ENCODE results near the gene TNK1. TPM values are rescaled to one million over a fixed set of nuclear protein-coding genes. Genes with fewer than 3 reads are reported as not detected.

The TNK1 gene
- polyA plus RNA-seq, 4 donors: 8.8 to 16.3 (median 10.7) TPM

GRCh38 chr17:7415784-7416183, 34.9 kb downstream of the TNK1 start:
- Histone ChIP-seq H3K36me3 (ENCODE audit: control insufficient read depth in 3 of 3, insufficient read depth in 2 of 3, low read depth in 1 of 3, low read length in 3 of 3) (peaks cover 0 to 7% (median 0%) of the 10 kb centered on the region in 3 donors), H3K4me1 (ENCODE audit: control insufficient read depth in 3 of 3, insufficient read depth in 2 of 3, low read depth in 1 of 3, low read length in 2 of 3) (no peaks in the 10 kb centered on the region), H3K27ac (ENCODE audit: low read depth in 1 of 3, low read length in 2 of 3) (no peak overlapping the region), H3K4me3 (ENCODE audit: low read depth in 1 of 3, low read length in 3 of 3) (no peak overlapping the region), H3K27me3 (ENCODE audit: control insufficient read depth in 3 of 3, insufficient read depth in 3 of 3, low read length in 3 of 3) (peaks cover 0 to 7% (median 0%) of the 10 kb centered on the region in 3 donors), H3K9me3 (ENCODE audit: control insufficient read depth in 2 of 2, insufficient read depth in 1 of 2, low read depth in 1 of 2, low read length in 1 of 2) (no peaks in the 10 kb centered on the region)
- DNase-seq (no peak), FAIRE-seq (no peak)
- WGBS, 3 donors: 67 to 87% (median 80%) methylated on average over 20 to 23 of the region's 23 CpGs

- Histone ChIP-seq H3K9me3 (ENCODE audit: control insufficient read depth in 2 of 2, insufficient read depth in 1 of 2, low read depth in 1 of 2, low read length in 1 of 2) (no peaks in the 10 kb centered on the region), H3K4me1 (ENCODE audit: control insufficient read depth in 3 of 3, insufficient read depth in 2 of 3, low read depth in 1 of 3, low read length in 2 of 3) (no peaks in the 10 kb centered on the region), H3K36me3 (ENCODE audit: control insufficient read depth in 3 of 3, insufficient read depth in 2 of 3, low read depth in 1 of 3, low read length in 3 of 3) (peaks cover 0 to 7% (median 0%) of the 10 kb centered on the region in 3 donors), H3K27me3 (ENCODE audit: control insufficient read depth in 3 of 3, insufficient read depth in 3 of 3, low read length in 3 of 3) (peaks cover 0 to 7% (median 0%) of the 10 kb centered on the region in 3 donors), H3K27ac (ENCODE audit: low read depth in 1 of 3, low read length in 2 of 3) (no peak overlapping the region), H3K4me3 (ENCODE audit: low read depth in 1 of 3, low read length in 3 of 3) (no peak overlapping the region)
- no peak for DNase-seq
- no peak for FAIRE-seq
- WGBS, 3 donors: 46 to 66% (median 65%) methylated on average over 6 of the region's 6 CpGs
Observed at GRCh38 chr17:7416323-7416722, 35.4 kb downstream of the TNK1 start.

GRCh38 chr17:7417056-7417655, 36.3 kb downstream of the TNK1 start:
- Histone ChIP-seq H3K4me1 (ENCODE audit: control insufficient read depth in 3 of 3, insufficient read depth in 2 of 3, low read depth in 1 of 3, low read length in 2 of 3) (no peaks in the 10 kb centered on the region), H3K9me3 (ENCODE audit: control insufficient read depth in 2 of 2, insufficient read depth in 1 of 2, low read depth in 1 of 2, low read length in 1 of 2) (no peaks in the 10 kb centered on the region), H3K27ac (ENCODE audit: low read depth in 1 of 3, low read length in 2 of 3) (no peak overlapping the region), H3K36me3 (ENCODE audit: control insufficient read depth in 3 of 3, insufficient read depth in 2 of 3, low read depth in 1 of 3, low read length in 3 of 3) (peaks cover 0 to 7% (median 0%) of the 10 kb centered on the region in 3 donors), H3K4me3 (ENCODE audit: low read depth in 1 of 3, low read length in 3 of 3) (no peak overlapping the region), H3K27me3 (ENCODE audit: control insufficient read depth in 3 of 3, insufficient read depth in 3 of 3, low read length in 3 of 3) (peaks cover 0 to 7% (median 0%) of the 10 kb centered on the region in 3 donors)
- no peak for DNase-seq
- 92 to 93% (median 93%) methylated on average over 42 to 54 of the region's 54 CpGs for WGBS, 3 donors
- no peak for FAIRE-seq

GRCh38 chr17:7418472-7419152, 37.7 kb downstream of the TNK1 start:
- no peaks in the 10 kb centered on the region for H3K4me1 ChIP-seq (ENCODE audit: control insufficient read depth in 3 of 3, insufficient read depth in 2 of 3, low read depth in 1 of 3, low read length in 2 of 3)
- FAIRE-seq (no peak), DNase-seq (no peak)
- peaks cover 0 to 7% (median 0%) of the 10 kb centered on the region in 3 donors for H3K36me3 ChIP-seq (ENCODE audit: control insufficient read depth in 3 of 3, insufficient read depth in 2 of 3, low read depth in 1 of 3, low read length in 3 of 3)
- no peak overlapping the region for H3K27ac ChIP-seq (ENCODE audit: low read depth in 1 of 3, low read length in 2 of 3)
- no peak overlapping the region for H3K4me3 ChIP-seq (ENCODE audit: low read depth in 1 of 3, low read length in 3 of 3)
- H3K27me3 ChIP-seq (ENCODE audit: control insufficient read depth in 3 of 3, insufficient read depth in 3 of 3, low read length in 3 of 3): peaks cover 0 to 7% (median 0%) of the 10 kb centered on the region in 3 donors
- no peaks in the 10 kb centered on the region for H3K9me3 ChIP-seq (ENCODE audit: control insufficient read depth in 2 of 2, insufficient read depth in 1 of 2, low read depth in 1 of 2, low read length in 1 of 2)
- WGBS, 3 donors: 60 to 68% (median 66%) methylated on average over 17 to 18 of the region's 18 CpGs

GRCh38 chr17:7419819-7420610, 39.1 kb downstream of the TNK1 start, which contains the start of gene SPEM1:
Gene SPEM1, plus strand, starts transcription at chr17:7420324. Its CDS starts 61 bp downstream, at chr17:7420385.
- Histone ChIP-seq H3K4me1 (ENCODE audit: control insufficient read depth in 3 of 3, insufficient read depth in 2 of 3, low read depth in 1 of 3, low read length in 2 of 3) (no peaks in the 10 kb centered on the region), H3K27me3 (ENCODE audit: control insufficient read depth in 3 of 3, insufficient read depth in 3 of 3, low read length in 3 of 3) (peaks cover 0 to 7% (median 0%) of the 10 kb centered on the region in 3 donors), H3K36me3 (ENCODE audit: control insufficient read depth in 3 of 3, insufficient read depth in 2 of 3, low read depth in 1 of 3, low read length in 3 of 3) (peaks cover 0 to 2% (median 0%) of the 10 kb centered on the region in 3 donors), H3K4me3 (ENCODE audit: low read depth in 1 of 3, low read length in 3 of 3) (no peak within 1 kb of the TSS), H3K9me3 (ENCODE audit: control insufficient read depth in 2 of 2, insufficient read depth in 1 of 2, low read depth in 1 of 2, low read length in 1 of 2) (no peaks in the 10 kb centered on the region), H3K27ac (ENCODE audit: low read depth in 1 of 3, low read length in 2 of 3) (no peak within 1 kb of the TSS)
- WGBS, 3 donors: 80 to 84% (median 82%) methylated on average over 17 of the region's 17 CpGs
- DNase-seq (no peak), FAIRE-seq (no peak)

- Histone ChIP-seq H3K4me1 (ENCODE audit: control insufficient read depth in 3 of 3, insufficient read depth in 2 of 3, low read depth in 1 of 3, low read length in 2 of 3) (no peaks in the 10 kb centered on the region), H3K27ac (ENCODE audit: low read depth in 1 of 3, low read length in 2 of 3) (no peak overlapping the region), H3K36me3 (ENCODE audit: control insufficient read depth in 3 of 3, insufficient read depth in 2 of 3, low read depth in 1 of 3, low read length in 3 of 3) (no peaks in the 10 kb centered on the region), H3K9me3 (ENCODE audit: control insufficient read depth in 2 of 2, insufficient read depth in 1 of 2, low read depth in 1 of 2, low read length in 1 of 2) (no peaks in the 10 kb centered on the region), H3K4me3 (ENCODE audit: low read depth in 1 of 3, low read length in 3 of 3) (no peak overlapping the region), H3K27me3 (ENCODE audit: control insufficient read depth in 3 of 3, insufficient read depth in 3 of 3, low read length in 3 of 3) (peaks cover 0 to 7% (median 0%) of the 10 kb centered on the region in 3 donors)
- WGBS, 3 donors: 94 to 96% (median 95%) methylated on average over 16 of the region's 16 CpGs
- DNase-seq: no peak
- no peak for FAIRE-seq
Observed at GRCh38 chr17:7421186-7421585, 40.3 kb downstream of the TNK1 start.

GRCh38 chr17:7423679-7424078, 42.8 kb downstream of the TNK1 start:
- no peaks in the 10 kb centered on the region for H3K4me1 ChIP-seq (ENCODE audit: control insufficient read depth in 3 of 3, insufficient read depth in 2 of 3, low read depth in 1 of 3, low read length in 2 of 3)
- no peak for DNase-seq
- H3K4me3 ChIP-seq (ENCODE audit: low read depth in 1 of 3, low read length in 3 of 3): no peak overlapping the region
- 64 to 79% (median 69%) methylated on average over 4 of the region's 4 CpGs for WGBS, 3 donors
- FAIRE-seq: no peak
- H3K36me3 ChIP-seq (ENCODE audit: control insufficient read depth in 3 of 3, insufficient read depth in 2 of 3, low read depth in 1 of 3, low read length in 3 of 3): no peaks in the 10 kb centered on the region
- no peaks in the 10 kb centered on the region for H3K9me3 ChIP-seq (ENCODE audit: control insufficient read depth in 2 of 2, insufficient read depth in 1 of 2, low read depth in 1 of 2, low read length in 1 of 2)
- H3K27ac ChIP-seq (ENCODE audit: low read depth in 1 of 3, low read length in 2 of 3): no peak overlapping the region
- peaks cover 0 to 7% (median 0%) of the 10 kb centered on the region in 3 donors for H3K27me3 ChIP-seq (ENCODE audit: control insufficient read depth in 3 of 3, insufficient read depth in 3 of 3, low read length in 3 of 3)

- DNase-seq (no peak), FAIRE-seq (no peak)
- H3K27ac ChIP-seq (ENCODE audit: low read depth in 1 of 3, low read length in 2 of 3): no peak within 1 kb of the TSS
- H3K27me3 ChIP-seq (ENCODE audit: control insufficient read depth in 3 of 3, insufficient read depth in 3 of 3, low read length in 3 of 3): peaks cover 0 to 3% (median 0%) of the 10 kb centered on the region in 3 donors
- no peaks in the 10 kb centered on the region for H3K36me3 ChIP-seq (ENCODE audit: control insufficient read depth in 3 of 3, insufficient read depth in 2 of 3, low read depth in 1 of 3, low read length in 3 of 3)
- 74 to 79% (median 75%) methylated on average over 7 of the region's 7 CpGs for WGBS, 3 donors
- H3K9me3 ChIP-seq (ENCODE audit: control insufficient read depth in 2 of 2, insufficient read depth in 1 of 2, low read depth in 1 of 2, low read length in 1 of 2): no peaks in the 10 kb centered on the region
- no peaks in the 10 kb centered on the region for H3K4me1 ChIP-seq (ENCODE audit: control insufficient read depth in 3 of 3, insufficient read depth in 2 of 3, low read depth in 1 of 3, low read length in 2 of 3)
- H3K4me3 ChIP-seq (ENCODE audit: low read depth in 1 of 3, low read length in 3 of 3): no peak within 1 kb of the TSS
Observed at GRCh38 chr17:7425316-7425715, 44.4 kb downstream of the TNK1 start, which contains the start of gene SPEM2. Gene SPEM2, plus strand, starts transcription at chr17:7425616. Its CDS starts 73 bp downstream, at chr17:7425689.
